Stimulated activated CD8-positive, alpha-beta memory T cell treated with anti-CD3 and anti-CD28 coated beads, Interleukin-7, amount 100 ng/mL, for 24 hours (primary cell): ENCODE results near the gene BABAM2.
"Not testable (repeated sequence)": the region's sequence is repeated elsewhere in the genome, so short reads cannot be mapped to it uniquely, and the experiment has no call there.

ENCODE experiments used
- DNase-seq: peaks from one replicate; pipeline ENCODE4 v3.0.0-alpha.2; 2020; ENCODE audit warnings: low read depth

Gene BABAM2

GRCh38 chr2:27890146-27890923 lies at the start of gene BABAM2, which contains the start of gene RBKS:
TSS of gene BABAM2 (plus strand) at chr2:27890729. CDS start at chr2:27894557, 3,828 bp downstream.
TSS of gene RBKS (minus strand) at chr2:27890387. CDS start at chr2:27890345, 42 bp downstream.
- peak; percentile 76 for DNase-seq

- DNase-seq: no peak
Measured at GRCh38 chr2:27842894-27843293, 47.6 kb upstream of the BABAM2 start.

GRCh38 chr2:27843992-27844391 lies 46.5 kb upstream of the BABAM2 start:
- no peak for DNase-seq

DNA sequence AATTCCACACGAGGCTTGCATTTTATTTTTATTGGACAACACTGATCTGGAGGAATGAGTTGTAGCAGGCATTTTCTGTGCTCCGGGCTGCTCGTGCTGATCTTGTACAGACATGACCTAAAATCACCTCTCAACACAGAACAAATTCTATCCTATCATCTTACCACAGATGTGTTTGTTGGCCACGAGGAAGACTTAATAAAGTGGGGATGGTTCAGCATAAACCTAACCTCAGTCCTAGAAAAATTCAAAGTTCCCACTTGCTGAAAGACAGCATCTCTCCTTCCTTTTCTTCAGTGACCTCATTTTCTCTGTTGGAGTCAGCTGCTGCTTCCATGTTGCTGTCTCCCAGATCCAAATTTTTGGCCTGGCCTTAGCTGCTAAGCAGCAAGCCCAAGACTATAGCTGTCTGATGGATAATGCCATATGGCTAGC lies 45.7 kb upstream of the BABAM2 start:
- no peak for DNase-seq

GRCh38 chr2:27847333-27847732 lies 43.2 kb upstream of the BABAM2 start:
- DNase-seq: no peak

GRCh38 chr2:27849558-27850205 lies 40.8 kb upstream of the BABAM2 start:
- DNase-seq: no peak

DNA sequence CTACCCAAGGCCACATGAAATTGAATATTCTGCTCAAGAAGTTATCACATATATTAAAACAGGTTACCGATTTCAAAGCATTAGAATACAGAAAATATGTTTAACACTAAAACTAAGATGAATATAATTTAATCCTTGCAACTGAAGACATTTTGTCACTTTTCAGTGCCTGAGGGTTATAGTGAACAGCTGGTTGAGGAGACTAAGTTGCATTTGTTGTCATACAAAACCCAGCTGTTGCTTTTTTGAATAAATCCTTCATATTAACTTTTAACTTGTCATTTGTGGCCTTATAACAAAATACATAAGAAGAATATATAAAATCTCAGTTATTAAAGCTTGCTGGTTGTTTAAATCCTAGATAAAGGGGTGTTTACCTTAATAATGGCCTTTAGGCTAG lies 37.8 kb upstream of the BABAM2 start:
- no peak for DNase-seq

GRCh38 chr2:27854229-27854862 lies 36.2 kb upstream of the BABAM2 start:
- no peak for DNase-seq

- no peak for DNase-seq
Measured at GRCh38 chr2:27855476-27855875, 35.1 kb upstream of the BABAM2 start.

- DNase-seq: no peak
Measured at GRCh38 chr2:27856386-27856785, 34.1 kb upstream of the BABAM2 start.

DNA sequence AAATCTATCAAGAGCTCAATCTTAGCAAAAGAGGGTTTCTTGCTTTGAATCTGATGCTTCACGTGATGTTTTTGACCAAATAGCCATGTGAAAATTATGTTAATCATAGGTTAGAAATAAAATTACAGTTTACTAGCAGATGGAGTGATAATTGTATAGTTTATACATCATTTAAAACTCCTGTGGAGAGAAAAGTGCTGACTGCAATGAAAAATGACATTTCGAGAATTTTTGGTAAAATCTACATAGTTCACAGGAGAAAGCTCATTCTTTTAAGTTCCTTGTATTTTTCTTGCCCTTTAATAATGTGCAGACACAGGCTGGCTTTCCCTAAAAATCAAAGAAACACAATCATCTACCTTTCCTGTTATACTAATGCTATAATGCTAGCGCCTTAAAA lies 33.6 kb upstream of the BABAM2 start:
- no peak for DNase-seq

- DNase-seq: no peak
Measured at GRCh38 chr2:27857417-27858172, 32.9 kb upstream of the BABAM2 start.

- DNase-seq: no peak
Measured at GRCh38 chr2:27860111-27860510, 30.4 kb upstream of the BABAM2 start.

- no peak for DNase-seq
Measured at GRCh38 chr2:27863146-27863545, 27.4 kb upstream of the BABAM2 start.

DNA sequence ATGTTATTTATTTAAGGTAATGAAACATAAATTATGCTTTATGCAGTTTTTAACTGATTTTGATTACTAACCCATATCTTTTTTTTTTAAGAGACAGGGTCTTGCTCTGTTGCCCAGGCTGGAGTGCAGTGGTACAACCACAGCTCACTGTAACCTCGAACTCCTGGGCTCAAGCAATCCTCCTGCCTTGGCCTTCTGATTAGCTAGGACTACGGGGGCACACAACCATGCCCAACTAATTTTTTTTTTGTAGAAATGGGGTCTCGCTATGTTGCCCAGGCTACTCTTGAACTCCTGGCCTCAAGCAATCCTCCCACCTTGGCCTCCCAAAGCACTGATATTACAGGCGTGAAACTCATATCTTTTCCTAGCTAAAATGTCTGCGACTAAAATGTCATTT lies 26.6 kb upstream of the BABAM2 start:
- DNase-seq: not testable (repeated sequence)

GRCh38 chr2:27866237-27866636 lies 24.3 kb upstream of the BABAM2 start:
- DNase-seq: no peak

GRCh38 chr2:27869763-27870162 lies 20.8 kb upstream of the BABAM2 start:
- no peak for DNase-seq

DNA sequence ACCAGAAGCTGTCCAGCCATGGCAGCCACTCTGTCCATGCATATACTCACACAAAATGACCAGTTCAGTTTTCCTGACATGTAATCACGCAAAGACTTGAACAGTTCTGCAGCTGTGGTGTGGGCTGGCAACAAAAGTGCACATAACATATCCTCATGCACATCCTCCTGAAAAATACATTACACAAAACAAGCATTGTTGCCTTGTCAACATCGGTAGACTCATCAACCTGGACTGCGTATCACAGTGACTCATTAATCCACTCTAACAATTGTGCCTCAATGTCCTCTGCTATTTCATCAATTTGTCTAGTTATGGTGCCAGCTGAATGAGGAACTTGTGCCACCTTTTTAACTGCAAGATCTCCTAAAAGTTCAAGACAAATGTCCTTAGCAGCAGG lies 19.8 kb upstream of the BABAM2 start:
- DNase-seq: no peak

- DNase-seq: no peak
Measured at GRCh38 chr2:27871802-27872201, 18.7 kb upstream of the BABAM2 start.

DNA sequence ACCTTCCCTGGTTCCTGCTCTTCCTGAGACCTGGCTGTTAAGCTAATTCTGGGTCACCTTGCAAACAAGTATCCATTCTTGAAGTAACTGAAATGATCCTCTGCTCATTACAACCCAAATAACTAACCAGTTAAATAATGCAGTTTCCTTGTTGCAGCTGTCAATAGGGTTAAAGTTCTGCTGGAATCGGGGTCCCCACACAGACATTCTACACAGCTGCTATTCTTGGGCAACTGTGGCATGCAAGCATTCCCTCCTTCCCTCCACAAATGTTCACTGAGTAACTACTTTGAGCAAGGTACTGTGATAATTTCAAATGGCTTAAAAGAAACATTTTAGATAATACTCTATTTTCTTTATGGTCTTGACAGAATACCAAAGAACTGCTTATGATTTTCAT lies 17.4 kb upstream of the BABAM2 start:
- no peak for DNase-seq

GRCh38 chr2:27875089-27875881 lies 15.2 kb upstream of the BABAM2 start:
- no peak for DNase-seq
